ENCODE data around the gene MATCAP1.

MATCAP1 gene

DNA sequence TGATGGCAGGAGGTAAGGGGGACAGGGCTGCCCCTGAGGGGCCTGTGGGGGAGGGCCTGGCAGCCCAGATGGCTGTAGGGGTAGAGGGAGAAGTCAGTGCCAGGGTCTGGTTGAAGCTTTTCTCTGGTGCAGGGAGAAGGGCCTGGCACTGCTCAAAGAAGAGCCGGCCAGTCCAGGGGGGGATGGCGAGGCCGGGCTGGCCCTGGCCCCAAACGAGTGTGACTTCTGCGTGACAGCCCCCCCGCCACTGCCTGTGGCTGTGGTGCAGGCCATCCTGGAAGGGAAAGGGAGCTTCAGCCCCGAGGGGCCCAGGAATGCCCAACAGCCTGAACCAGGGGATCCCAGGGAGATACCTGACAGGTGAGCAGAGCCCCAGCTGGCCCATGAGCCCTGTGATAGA, 16.2 kb downstream of the MATCAP1 start:
- TF ChIP-seq EZH2phosphoT487 (IDR thresholded peaks at IDR 0.05; ENCODE audit: low read length) (no peak), EZH2 (optimal IDR thresholded peaks at IDR 0.05; ENCODE audit: low read depth, low read length) (no peak)
- TF ChIP-seq, protein P1, sequence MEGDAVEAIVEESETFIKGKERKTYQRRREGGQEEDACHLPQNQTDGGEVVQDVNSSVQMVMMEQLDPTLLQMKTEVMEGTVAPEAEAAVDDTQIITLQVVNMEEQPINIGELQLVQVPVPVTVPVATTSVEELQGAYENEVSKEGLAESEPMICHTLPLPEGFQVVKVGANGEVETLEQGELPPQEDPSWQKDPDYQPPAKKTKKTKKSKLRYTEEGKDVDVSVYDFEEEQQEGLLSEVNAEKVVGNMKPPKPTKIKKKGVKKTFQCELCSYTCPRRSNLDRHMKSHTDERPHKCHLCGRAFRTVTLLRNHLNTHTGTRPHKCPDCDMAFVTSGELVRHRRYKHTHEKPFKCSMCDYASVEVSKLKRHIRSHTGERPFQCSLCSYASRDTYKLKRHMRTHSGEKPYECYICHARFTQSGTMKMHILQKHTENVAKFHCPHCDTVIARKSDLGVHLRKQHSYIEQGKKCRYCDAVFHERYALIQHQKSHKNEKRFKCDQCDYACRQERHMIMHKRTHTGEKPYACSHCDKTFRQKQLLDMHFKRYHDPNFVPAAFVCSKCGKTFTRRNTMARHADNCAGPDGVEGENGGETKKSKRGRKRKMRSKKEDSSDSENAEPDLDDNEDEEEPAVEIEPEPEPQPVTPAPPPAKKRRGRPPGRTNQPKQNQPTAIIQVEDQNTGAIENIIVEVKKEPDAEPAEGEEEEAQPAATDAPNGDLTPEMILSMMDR (IDR thresholded peaks at IDR 0.05; ENCODE audit: low read length), result no peak
- Histone ChIP-seq H2AFZ (ENCODE audit: low read length) (no peak overlapping the region), H3K4me2 (ENCODE audit: low read depth, low read length) (no peak overlapping the region), H3K27me3 (replicated peaks; ENCODE audit: insufficient read depth, low read length) (no peaks in the 10 kb centered on the region), H3K4me1 (ENCODE audit: low read length) (peaks cover 39% of the 10 kb centered on the region), H3K9ac (ENCODE audit: low read length) (no peak overlapping the region), H4K20me1 (ENCODE audit: insufficient read depth, low read length) (no peaks in the 10 kb centered on the region), H3K4me3 (ENCODE audit: low read length) (no peak overlapping the region), H3K36me3 (replicated peaks; ENCODE audit: insufficient read depth, low read length) (no peaks in the 10 kb centered on the region), H3K79me2 (ENCODE audit: low read length) (peaks cover 9% of the 10 kb centered on the region), H3K9me3 (replicated peaks; ENCODE audit: insufficient read depth, low read length) (no peaks in the 10 kb centered on the region), H3K9me2 (replicated peaks; ENCODE audit: insufficient read depth, low read length) (no peaks in the 10 kb centered on the region), H3K27ac (ENCODE audit: low read length) (no peak overlapping the region), H3F3A (ENCODE audit: insufficient read depth, low read length) (peaks cover 16% of the 10 kb centered on the region)
- DNase-seq, result no peak

DNA sequence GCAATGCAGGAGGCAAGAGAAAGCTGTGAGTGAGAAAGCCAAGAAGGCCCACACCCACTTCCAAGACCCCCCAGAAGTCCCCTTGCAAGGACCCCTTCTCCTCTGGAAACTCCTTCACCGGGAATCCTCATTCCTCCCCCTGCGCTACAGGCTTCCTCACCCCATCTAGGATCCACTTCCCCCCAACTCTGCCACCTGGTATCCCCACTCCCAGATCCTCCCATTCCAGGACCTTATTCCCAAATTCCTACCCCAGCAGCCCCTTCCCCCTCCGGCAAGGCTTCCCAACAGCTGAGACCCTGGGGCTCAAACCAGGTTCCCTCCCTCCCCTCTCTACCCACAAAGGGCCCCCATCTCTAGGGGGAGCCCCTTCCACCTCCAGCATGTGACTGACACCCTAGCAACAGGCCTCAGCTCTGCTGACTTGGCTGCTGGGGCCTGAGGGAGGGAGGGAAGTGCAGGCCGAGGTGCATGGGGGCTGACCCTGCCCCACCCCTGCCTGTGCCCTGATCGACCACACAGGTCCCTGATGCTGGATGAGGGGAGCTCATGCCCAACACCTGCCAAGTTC, 17.1 kb downstream of the MATCAP1 start:
- DNase-seq, result no peak
- peaks cover 39% of the 10 kb centered on the region for H3K4me1 ChIP-seq (ENCODE audit: low read length)
- peaks cover 6% of the 10 kb centered on the region for H3K79me2 ChIP-seq (ENCODE audit: low read length)
- H3K27ac ChIP-seq (ENCODE audit: low read length), result no peak overlapping the region
- H3K4me2 ChIP-seq (ENCODE audit: low read depth, low read length), result no peak overlapping the region
- H3K4me3 ChIP-seq (ENCODE audit: low read length), result no peak overlapping the region
- H3K27me3 ChIP-seq (replicated peaks; ENCODE audit: insufficient read depth, low read length), result no peaks in the 10 kb centered on the region
- H3K9ac ChIP-seq (ENCODE audit: low read length), result no peak overlapping the region
- TF ChIP-seq EZH2 (optimal IDR thresholded peaks at IDR 0.05; ENCODE audit: low read depth, low read length), result no peak
- TF ChIP-seq, protein P1 (IDR thresholded peaks at IDR 0.05; ENCODE audit: low read length), result no peak
- no peak for TF ChIP-seq EZH2phosphoT487 (IDR thresholded peaks at IDR 0.05; ENCODE audit: low read length)
- H3K9me3 ChIP-seq (replicated peaks; ENCODE audit: insufficient read depth, low read length), result no peaks in the 10 kb centered on the region
- H2AFZ ChIP-seq (ENCODE audit: low read length), result no peak overlapping the region
- H3K36me3 ChIP-seq (replicated peaks; ENCODE audit: insufficient read depth, low read length), result no peaks in the 10 kb centered on the region
- peaks cover 16% of the 10 kb centered on the region for H3F3A ChIP-seq (ENCODE audit: insufficient read depth, low read length)
- H3K9me2 ChIP-seq (replicated peaks; ENCODE audit: insufficient read depth, low read length), result no peaks in the 10 kb centered on the region
- H4K20me1 ChIP-seq (ENCODE audit: insufficient read depth, low read length), result no peaks in the 10 kb centered on the region

DNA sequence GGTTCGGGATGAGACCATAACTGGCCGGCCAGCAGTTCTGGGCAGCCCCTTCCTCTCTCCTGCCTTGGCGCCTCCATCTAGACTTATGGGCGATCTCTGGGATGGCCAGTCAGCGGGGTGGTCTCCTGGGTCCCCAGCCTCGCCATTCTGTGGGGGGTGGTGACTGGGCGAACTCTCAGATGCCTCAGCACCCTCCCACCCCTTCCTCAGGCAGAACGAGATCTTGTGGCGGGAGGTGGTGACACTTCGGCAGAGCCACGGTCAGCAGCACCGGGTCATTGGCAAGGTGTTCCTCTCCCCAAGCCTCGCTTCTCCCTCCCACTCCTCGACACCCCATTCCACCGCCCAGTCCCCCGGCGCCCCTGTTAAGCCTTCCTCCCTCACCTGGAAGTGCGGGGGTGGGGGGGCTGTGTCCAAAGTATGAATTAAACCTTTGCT, 17.6 kb downstream of the MATCAP1 start:
- H3K4me1 ChIP-seq (ENCODE audit: low read length), result peaks cover 34% of the 10 kb centered on the region
- H3K27ac ChIP-seq (ENCODE audit: low read length), result no peak overlapping the region
- peaks cover 11% of the 10 kb centered on the region for H3F3A ChIP-seq (ENCODE audit: insufficient read depth, low read length)

More for the DNA sequence above, 17.6 kb downstream of the MATCAP1 start:
- Histone ChIP-seq H4K20me1 (ENCODE audit: insufficient read depth, low read length) (no peaks in the 10 kb centered on the region), H2AFZ (ENCODE audit: low read length) (no peak overlapping the region), H3K9ac (ENCODE audit: low read length) (no peak overlapping the region), H3K9me3 (replicated peaks; ENCODE audit: insufficient read depth, low read length) (no peaks in the 10 kb centered on the region), H3K4me3 (ENCODE audit: low read length) (no peak overlapping the region), H3K36me3 (replicated peaks; ENCODE audit: insufficient read depth, low read length) (no peaks in the 10 kb centered on the region), H3K79me2 (ENCODE audit: low read length) (peaks cover under 1% of the 10 kb centered on the region; the same call in 1 of the 2 replicates), H3K4me2 (ENCODE audit: low read depth, low read length) (no peak overlapping the region), H3K9me2 (replicated peaks; ENCODE audit: insufficient read depth, low read length) (no peaks in the 10 kb centered on the region), H3K27me3 (replicated peaks; ENCODE audit: insufficient read depth, low read length) (no peaks in the 10 kb centered on the region)
- TF ChIP-seq, protein P1 (IDR thresholded peaks at IDR 0.05; ENCODE audit: low read length), result no peak
- TF ChIP-seq EZH2phosphoT487 (IDR thresholded peaks at IDR 0.05; ENCODE audit: low read length) (no peak), EZH2 (optimal IDR thresholded peaks at IDR 0.05; ENCODE audit: low read depth, low read length) (no peak)
- DNase-seq, result no peak

Data from MM.1S (cell line).